GM19468 (cell line): ENCODE results near the gene KCNT2.
"Not testable (repeated sequence)": the region's sequence is repeated elsewhere in the genome, so short reads cannot be mapped to it uniquely, and the experiment has no call there.

Experiments used
- ATAC-seq: cut with Tn5 transposase; IDR thresholded peaks from one replicate; pipeline ENCODE4 v1.9.1; 2021; ENCODE audit warnings: mild to moderate bottlenecking, moderate library complexity, moderate number of reproducible peaks; ENCODE audit not compliant: unreplicated experiment; ENCODE audit errors: extremely low read depth

KCNT2 gene

GRCh38 chr1:196263086-196263485, 345.2 kb downstream of the KCNT2 start:
- not testable (repeated sequence) for ATAC-seq

GRCh38 chr1:196260270-196260669, 348.0 kb downstream of the KCNT2 start:
- ATAC-seq = no peak

- no peak for ATAC-seq
These were observed 348.9 kb downstream of the KCNT2 start for GRCh38 chr1:196259316-196259715.

GRCh38 chr1:196255762-196256161, 352.5 kb downstream of the KCNT2 start:
- ATAC-seq = no peak

- no peak for ATAC-seq
These were observed 378.7 kb downstream of the KCNT2 start for GRCh38 chr1:196229546-196229945.

GRCh38 chr1:196214866-196215265, 393.4 kb downstream of the KCNT2 start:
- ATAC-seq = no peak

- ATAC-seq = no peak
These were observed 398.3 kb downstream of the KCNT2 start for GRCh38 chr1:196209983-196210382.

GRCh38 chr1:196209265-196209664, 399.0 kb downstream of the KCNT2 start:
- no peak for ATAC-seq

- ATAC-seq = no peak
These were observed 400.5 kb downstream of the KCNT2 start for GRCh38 chr1:196207612-196208217.

GRCh38 chr1:196205882-196206281, 402.4 kb downstream of the KCNT2 start:
- no peak for ATAC-seq

GRCh38 chr1:196196486-196196885, 411.8 kb downstream of the KCNT2 start:
- ATAC-seq = no peak

GRCh38 chr1:196193896-196194559, 414.2 kb downstream of the KCNT2 start:
- no peak for ATAC-seq

GRCh38 chr1:196183941-196184340, 424.3 kb downstream of the KCNT2 start:
- ATAC-seq = no peak

- ATAC-seq = no peak
These were observed 426.7 kb downstream of the KCNT2 start for GRCh38 chr1:196181594-196181878.

GRCh38 chr1:196180847-196181593, 427.2 kb downstream of the KCNT2 start:
- ATAC-seq = no peak

GRCh38 chr1:196178083-196178635, 430.1 kb downstream of the KCNT2 start:
- no peak for ATAC-seq
